DLD1 (cell line): ENCODE data around the gene ADAMTS14.
"Not testable (repeated sequence)": the region's sequence is repeated elsewhere in the genome, so short reads cannot be mapped to it uniquely, and the experiment has no call there.

ENCODE experiments used
- in situ Hi-C: cut with HindIII; loops from 2 replicates; pipeline ENCODE4 v1.10.0; 2017; ENCODE audit warnings: low sequenced_read_pairs

Gene ADAMTS14

GRCh38 chr10:70655316-70655715 lies 17.0 kb upstream of the ADAMTS14 start:
- in situ Hi-C loops = no loop called here

- in situ Hi-C loops = no loop called here
Observed at GRCh38 chr10:70656489-70656888, 15.8 kb upstream of the ADAMTS14 start.

- in situ Hi-C loops = no loop called here
Observed at GRCh38 chr10:70657041-70657440, 15.3 kb upstream of the ADAMTS14 start.

- in situ Hi-C loops = no loop called here
Observed at GRCh38 chr10:70658582-70659136, 13.6 kb upstream of the ADAMTS14 start.

GRCh38 chr10:70659306-70659705 lies 13.0 kb upstream of the ADAMTS14 start:
- in situ Hi-C loops = no loop called here

GRCh38 chr10:70660722-70661121 lies 11.6 kb upstream of the ADAMTS14 start:
- in situ Hi-C loops = no loop called here

GRCh38 chr10:70661623-70662361 lies 10.5 kb upstream of the ADAMTS14 start:
- in situ Hi-C loops = no loop called here

GRCh38 chr10:70662362-70663220 lies 9.7 kb upstream of the ADAMTS14 start:
- in situ Hi-C loops = no loop called here

- in situ Hi-C loops = not testable (repeated sequence)
Observed at GRCh38 chr10:70663458-70664409, 8.6 kb upstream of the ADAMTS14 start.

GRCh38 chr10:70664702-70665195 lies 7.6 kb upstream of the ADAMTS14 start:
- in situ Hi-C loops = no loop called here

- in situ Hi-C loops = no loop called here
Observed at GRCh38 chr10:70666960-70667798, 5.1 kb upstream of the ADAMTS14 start.

GRCh38 chr10:70667818-70668217 lies 4.5 kb upstream of the ADAMTS14 start:
- in situ Hi-C loops = not testable (repeated sequence)

GRCh38 chr10:70668454-70668970 lies 3.8 kb upstream of the ADAMTS14 start:
- in situ Hi-C loops = no loop called here

- in situ Hi-C loops = no loop called here
Observed at GRCh38 chr10:70669015-70669414, 3.3 kb upstream of the ADAMTS14 start.

- in situ Hi-C loops = no loop called here
Observed at GRCh38 chr10:70669732-70670317, 2.5 kb upstream of the ADAMTS14 start.

- in situ Hi-C loops = no loop called here
Observed at GRCh38 chr10:70671619-70672164, 614 bp upstream of the ADAMTS14 start.

GRCh38 chr10:70673043-70673928 lies 980 bp downstream of the ADAMTS14 start:
- in situ Hi-C loops = no loop called here
